ENCODE data around the gene URI1.

Gene URI1

DNA sequence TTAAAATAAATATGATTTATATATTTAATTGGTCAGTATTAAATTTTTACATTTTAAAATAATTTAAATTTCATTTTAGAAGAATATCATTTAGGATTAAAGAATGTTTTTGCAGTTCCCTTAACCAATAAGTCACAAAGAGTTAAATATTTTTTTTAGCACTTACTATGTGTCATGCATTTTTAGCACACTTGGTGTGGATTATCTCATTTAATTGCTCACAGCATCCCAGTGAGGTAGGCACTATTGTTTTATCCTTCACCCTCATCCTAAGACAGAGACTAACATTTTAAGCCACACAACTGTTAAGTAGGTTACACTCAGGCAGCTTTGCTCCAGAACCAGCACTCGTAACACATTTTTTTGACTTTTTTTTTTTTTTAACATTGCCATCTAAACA lies 78.2 kb downstream of the URI1 start:
- Histone ChIP-seq H3K27me3 (ENCODE audit: control insufficient read depth in 3 of 3, insufficient read depth in 3 of 3, low read depth in 1 of 3, low read length in 3 of 3) (no peaks in the 10 kb centered on the region), H3K4me2 (ENCODE audit: insufficient read depth, low read length, poor library complexity, severe bottlenecking) (no peak overlapping the region), H2BK12ac (ENCODE audit: low read length) (no peak overlapping the region), H3K4me3 (ENCODE audit: low read length in 2 of 2) (no peak overlapping the region), H3K23ac (ENCODE audit: low read depth, low read length, poor library complexity) (no peak overlapping the region), H3K9ac (ENCODE audit: low read depth, low read length, poor library complexity) (no peak overlapping the region), H4K8ac (ENCODE audit: low read depth, low read length) (no peak overlapping the region), H3K4me1 (ENCODE audit: control insufficient read depth in 2 of 2, insufficient read depth in 1 of 2, low read depth in 1 of 2, low read length in 2 of 2) (no peaks in the 10 kb centered on the region), H3K79me1 (ENCODE audit: low read depth, low read length) (no peaks in the 10 kb centered on the region), H2BK120ac (ENCODE audit: low read depth, low read length) (no peak overlapping the region), H3K36me3 (replicated peaks in 1 of 2; ENCODE audit: control insufficient read depth in 2 of 2, insufficient read depth in 2 of 2, low read length in 2 of 2) (peaks cover 0 to 40% of the 10 kb centered on the region in 2 donors), H3K4ac (ENCODE audit: low read length) (no peak overlapping the region), H2AK5ac (ENCODE audit: low read depth, low read length) (no peak overlapping the region), H4K91ac (ENCODE audit: low read depth, low read length, poor library complexity) (no peak overlapping the region), H2BK5ac (ENCODE audit: low read length) (no peak overlapping the region), H3K27ac (replicated peaks; ENCODE audit: low read length) (no peak overlapping the region), H2AFZ (ENCODE audit: low read length) (no peak overlapping the region), H2BK15ac (ENCODE audit: low read length) (no peak overlapping the region), H3K14ac (ENCODE audit: low read length) (no peak overlapping the region), H3K9me3 (replicated peaks in 1 of 2; ENCODE audit: control insufficient read depth in 2 of 2, insufficient read depth in 1 of 2, low read depth in 1 of 2, low read length in 2 of 2) (peaks cover 0 to 11% of the 10 kb centered on the region in 2 donors), H3K18ac (ENCODE audit: low read length) (no peak overlapping the region)
- WGBS, 2 donors (ENCODE audit: extremely low coverage in 2 of 2, insufficient read length in 2 of 2, insufficient replicate concordance in 1 of 2): no CpG with 5 or more reads among the region's 1 CpG
- DNase-seq (ENCODE audit: low spot score): no peak

DNA sequence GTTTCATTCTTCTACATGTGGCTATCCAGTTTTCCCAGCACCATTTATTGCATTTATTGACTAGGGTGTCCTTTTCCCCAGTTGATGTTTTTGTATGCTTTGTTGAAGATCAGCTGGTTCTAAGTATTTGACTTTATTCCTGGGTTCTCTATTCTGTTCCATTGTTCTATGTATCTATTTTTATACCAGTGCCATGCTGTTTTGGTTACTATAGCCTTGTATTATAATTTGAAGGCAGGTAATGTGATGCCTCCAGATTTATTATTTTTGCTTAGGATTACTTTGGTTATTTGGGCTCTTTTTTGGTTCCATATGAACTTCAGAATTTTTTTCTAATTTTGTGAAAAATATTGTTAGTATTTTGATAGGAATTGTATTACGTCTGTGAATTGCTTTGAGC lies 80.6 kb downstream of the URI1 start:
- Histone ChIP-seq H2AK5ac (ENCODE audit: low read depth, low read length) (no peak overlapping the region), H3K27ac (replicated peaks; ENCODE audit: low read length) (no peak overlapping the region), H3K4me1 (ENCODE audit: control insufficient read depth in 2 of 2, insufficient read depth in 1 of 2, low read depth in 1 of 2, low read length in 2 of 2) (no peaks in the 10 kb centered on the region), H3K23ac (ENCODE audit: low read depth, low read length, poor library complexity) (no peak overlapping the region), H3K27me3 (ENCODE audit: control insufficient read depth in 3 of 3, insufficient read depth in 3 of 3, low read depth in 1 of 3, low read length in 3 of 3) (no peaks in the 10 kb centered on the region), H3K14ac (ENCODE audit: low read length) (no peak overlapping the region), H3K36me3 (replicated peaks in 1 of 2; ENCODE audit: control insufficient read depth in 2 of 2, insufficient read depth in 2 of 2, low read length in 2 of 2) (peaks cover 0 to 26% of the 10 kb centered on the region in 2 donors), H3K4me2 (ENCODE audit: insufficient read depth, low read length, poor library complexity, severe bottlenecking) (no peak overlapping the region), H3K18ac (ENCODE audit: low read length) (no peak overlapping the region), H3K79me1 (ENCODE audit: low read depth, low read length) (no peaks in the 10 kb centered on the region), H2BK120ac (ENCODE audit: low read depth, low read length) (no peak overlapping the region), H4K8ac (ENCODE audit: low read depth, low read length) (no peak overlapping the region), H2BK15ac (ENCODE audit: low read length) (no peak overlapping the region), H2BK12ac (ENCODE audit: low read length) (no peak overlapping the region), H3K9ac (ENCODE audit: low read depth, low read length, poor library complexity) (no peak overlapping the region), H2AFZ (ENCODE audit: low read length) (no peak overlapping the region), H3K4ac (ENCODE audit: low read length) (no peak overlapping the region), H3K4me3 (ENCODE audit: low read length in 2 of 2) (no peak overlapping the region), H2BK5ac (ENCODE audit: low read length) (no peak overlapping the region), H3K9me3 (replicated peaks in 1 of 2; ENCODE audit: control insufficient read depth in 2 of 2, insufficient read depth in 1 of 2, low read depth in 1 of 2, low read length in 2 of 2) (peaks cover 0 to 25% of the 10 kb centered on the region in 2 donors), H4K91ac (ENCODE audit: low read depth, low read length, poor library complexity) (no peak overlapping the region)
- no CpG with 5 or more reads among the region's 1 CpG for WGBS, 2 donors (ENCODE audit: extremely low coverage in 2 of 2, insufficient read length in 2 of 2, insufficient replicate concordance in 1 of 2)
- DNase-seq (ENCODE audit: low spot score): no peak

DNA sequence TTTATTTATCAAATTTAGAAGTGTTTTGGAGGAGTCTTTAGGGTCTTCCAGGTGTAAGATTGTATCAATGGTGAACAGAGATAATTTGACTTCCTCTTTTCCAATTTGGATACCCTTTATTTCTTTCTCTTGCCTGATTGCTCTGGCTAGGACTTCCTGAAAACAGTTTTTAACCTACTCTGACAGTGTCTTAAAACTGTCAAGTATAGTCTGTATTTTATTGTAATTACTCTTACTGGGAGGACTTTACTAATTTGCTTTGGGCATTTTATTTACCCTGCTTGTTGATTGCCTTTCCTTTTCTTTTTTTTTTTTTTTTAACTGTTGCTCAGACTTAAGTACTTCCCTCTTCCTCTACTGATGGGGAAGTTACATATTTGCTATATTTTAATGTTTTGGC lies 81.3 kb downstream of the URI1 start:
- Histone ChIP-seq H3K27me3 (ENCODE audit: control insufficient read depth in 3 of 3, insufficient read depth in 3 of 3, low read depth in 1 of 3, low read length in 3 of 3) (no peaks in the 10 kb centered on the region), H3K9me3 (replicated peaks in 1 of 2; ENCODE audit: control insufficient read depth in 2 of 2, insufficient read depth in 1 of 2, low read depth in 1 of 2, low read length in 2 of 2) (peaks cover 0 to 25% of the 10 kb centered on the region in 2 donors), H4K8ac (ENCODE audit: low read depth, low read length) (no peak overlapping the region), H3K36me3 (replicated peaks in 1 of 2; ENCODE audit: control insufficient read depth in 2 of 2, insufficient read depth in 2 of 2, low read length in 2 of 2) (peaks cover 0 to 19% of the 10 kb centered on the region in 2 donors), H3K4me1 (ENCODE audit: control insufficient read depth in 2 of 2, insufficient read depth in 1 of 2, low read depth in 1 of 2, low read length in 2 of 2) (no peaks in the 10 kb centered on the region), H3K23ac (ENCODE audit: low read depth, low read length, poor library complexity) (no peak overlapping the region), H3K4ac (ENCODE audit: low read length) (no peak overlapping the region), H3K79me1 (ENCODE audit: low read depth, low read length) (no peaks in the 10 kb centered on the region), H2BK15ac (ENCODE audit: low read length) (no peak overlapping the region), H2BK120ac (ENCODE audit: low read depth, low read length) (no peak overlapping the region), H2AK5ac (ENCODE audit: low read depth, low read length) (no peak overlapping the region), H3K27ac (replicated peaks; ENCODE audit: low read length) (no peak overlapping the region), H3K4me3 (ENCODE audit: low read length in 2 of 2) (no peak overlapping the region), H2BK12ac (ENCODE audit: low read length) (no peak overlapping the region), H3K14ac (ENCODE audit: low read length) (no peak overlapping the region), H3K18ac (ENCODE audit: low read length) (no peak overlapping the region), H2BK5ac (ENCODE audit: low read length) (no peak overlapping the region), H3K4me2 (ENCODE audit: insufficient read depth, low read length, poor library complexity, severe bottlenecking) (no peak overlapping the region), H4K91ac (ENCODE audit: low read depth, low read length, poor library complexity) (no peak overlapping the region), H2AFZ (ENCODE audit: low read length) (no peak overlapping the region), H3K9ac (ENCODE audit: low read depth, low read length, poor library complexity) (no peak overlapping the region)
- no peak for DNase-seq (ENCODE audit: low spot score)

GRCh38 chr19:30024091-30024490 lies 82.1 kb downstream of the URI1 start:
- Histone ChIP-seq H2AFZ (ENCODE audit: low read length) (no peak overlapping the region), H4K91ac (ENCODE audit: low read depth, low read length, poor library complexity) (no peak overlapping the region), H3K14ac (ENCODE audit: low read length) (no peak overlapping the region), H3K79me1 (ENCODE audit: low read depth, low read length) (no peaks in the 10 kb centered on the region), H4K8ac (ENCODE audit: low read depth, low read length) (no peak overlapping the region), H2BK120ac (ENCODE audit: low read depth, low read length) (no peak overlapping the region), H2BK15ac (ENCODE audit: low read length) (no peak overlapping the region), H3K9me3 (replicated peaks in 1 of 2; ENCODE audit: control insufficient read depth in 2 of 2, insufficient read depth in 1 of 2, low read depth in 1 of 2, low read length in 2 of 2) (peaks cover 0 to 28% of the 10 kb centered on the region in 2 donors), H3K18ac (ENCODE audit: low read length) (no peak overlapping the region), H2BK12ac (ENCODE audit: low read length) (no peak overlapping the region), H3K4me3 (ENCODE audit: low read length in 2 of 2) (no peak overlapping the region), H2AK5ac (ENCODE audit: low read depth, low read length) (no peak overlapping the region), H3K9ac (ENCODE audit: low read depth, low read length, poor library complexity) (no peak overlapping the region), H3K23ac (ENCODE audit: low read depth, low read length, poor library complexity) (no peak overlapping the region), H3K4ac (ENCODE audit: low read length) (no peak overlapping the region), H3K4me1 (ENCODE audit: control insufficient read depth in 2 of 2, insufficient read depth in 1 of 2, low read depth in 1 of 2, low read length in 2 of 2) (no peaks in the 10 kb centered on the region), H3K27ac (replicated peaks; ENCODE audit: low read length) (no peak overlapping the region), H3K36me3 (replicated peaks in 1 of 2; ENCODE audit: control insufficient read depth in 2 of 2, insufficient read depth in 2 of 2, low read length in 2 of 2) (peaks cover 0 to 12% of the 10 kb centered on the region in 2 donors), H2BK5ac (ENCODE audit: low read length) (no peak overlapping the region), H3K27me3 (ENCODE audit: control insufficient read depth in 3 of 3, insufficient read depth in 3 of 3, low read depth in 1 of 3, low read length in 3 of 3) (no peaks in the 10 kb centered on the region), H3K4me2 (ENCODE audit: insufficient read depth, low read length, poor library complexity, severe bottlenecking) (no peak overlapping the region)
- DNase-seq (ENCODE audit: low spot score): no peak

Measured in neuronal stem cell (in vitro differentiated cells).